H9 (cell line): ENCODE measurements around the gene TMCC1. TPM values are rescaled to one million over a fixed set of nuclear protein-coding genes. Genes with fewer than 3 reads are reported as not detected.

Experiments used
- DNase-seq: peaks from one replicate; pipeline ENCODE4 v3.0.0-alpha.2; 2017
- H2AFZ ChIP-seq: one replicate; pipeline ENCODE4 v1.6.1; 2013; ENCODE audit warnings: mild to moderate bottlenecking, low read length, control low read depth, moderate library complexity
- H2AK5ac ChIP-seq: 2 replicates; pipeline ENCODE4 v1.6.1; 2013; ENCODE audit warnings: low read length, control low read depth, mixed read lengths; ENCODE audit not compliant: insufficient read length
- H2BK120ac ChIP-seq: one replicate; pipeline ENCODE4 v1.6.1; 2013; ENCODE audit warnings: low read depth, mild to moderate bottlenecking, low read length, control low read depth, inconsistent platforms; ENCODE audit not compliant: poor library complexity, severe bottlenecking
- H2BK12ac ChIP-seq: 2 replicates; pipeline ENCODE4 v1.6.1; 2013; ENCODE audit warnings: low read length, control low read depth, mixed read lengths, low read depth; ENCODE audit not compliant: insufficient read length
- H2BK15ac ChIP-seq: 2 replicates; pipeline ENCODE4 v1.6.1; 2013; ENCODE audit warnings: low read depth, low read length, control low read depth
- H2BK20ac ChIP-seq: one replicate; pipeline ENCODE4 v1.6.1; 2013; ENCODE audit warnings: low read depth, mild to moderate bottlenecking, low read length, control low read depth, inconsistent platforms; ENCODE audit not compliant: poor library complexity, severe bottlenecking
- H2BK5ac ChIP-seq: 2 replicates; pipeline ENCODE4 v1.6.1; 2013; ENCODE audit warnings: low read length, control low read depth, mixed read lengths; ENCODE audit not compliant: insufficient read length
- H3K14ac ChIP-seq: 2 replicates; pipeline ENCODE4 v1.6.1; 2013; ENCODE audit warnings: low read length, control low read depth; ENCODE audit not compliant: insufficient read depth
- H3K18ac ChIP-seq: 2 replicates; pipeline ENCODE4 v1.6.1; 2013; ENCODE audit warnings: low read depth, mild to moderate bottlenecking, mixed read lengths, low read length, control low read depth; ENCODE audit not compliant: insufficient read length
- H3K23ac ChIP-seq: 2 replicates; pipeline ENCODE4 v1.6.1; 2013; ENCODE audit warnings: low read length, control low read depth, mixed read lengths, low read depth; ENCODE audit not compliant: insufficient read length
- H3K23me2 ChIP-seq: 2 replicates; pipeline ENCODE4 v1.6.1; 2013; ENCODE audit warnings: low read depth, mild to moderate bottlenecking, mixed read lengths, low read length, control low read depth; ENCODE audit not compliant: insufficient read length, poor library complexity, severe bottlenecking
- H3K27ac ChIP-seq: 2 replicates; pipeline ENCODE4 v1.5.1; 2013; ENCODE audit warnings: low read length, control low read depth, mixed read lengths, low read depth; ENCODE audit not compliant: insufficient read length
- H3K27me3 ChIP-seq: 2 replicates; pipeline ENCODE4 v1.6.1; 2013; ENCODE audit warnings: low read length, control low read depth, inconsistent platforms; ENCODE audit not compliant: insufficient read depth
- H3K4ac ChIP-seq: 2 replicates; pipeline ENCODE4 v1.6.1; 2013; ENCODE audit warnings: low read depth, mild to moderate bottlenecking, control low read depth, inconsistent platforms, low read length, moderate library complexity
- H3K4me1 ChIP-seq: 2 replicates; pipeline ENCODE4 v1.6.1; 2013; ENCODE audit warnings: low read length, control low read depth, inconsistent platforms; ENCODE audit not compliant: insufficient read depth
- H3K4me2 ChIP-seq: 2 replicates; pipeline ENCODE4 v1.6.1; 2013; ENCODE audit warnings: low read length, control low read depth, mixed read lengths; ENCODE audit not compliant: insufficient read length, insufficient read depth
- H3K56ac ChIP-seq: 2 replicates; pipeline ENCODE4 v1.6.1; 2013; ENCODE audit warnings: low read depth, mild to moderate bottlenecking, mixed read lengths, low read length, control low read depth; ENCODE audit not compliant: insufficient read length
- H3K79me1 ChIP-seq: 2 replicates; pipeline ENCODE4 v1.6.1; 2013; ENCODE audit warnings: low read depth, mild to moderate bottlenecking, moderate library complexity, low read length, control low read depth, inconsistent platforms; ENCODE audit not compliant: insufficient read depth, poor library complexity, severe bottlenecking
- H3K79me2 ChIP-seq: 2 replicates; pipeline ENCODE4 v1.6.1; 2013; ENCODE audit warnings: low read length, control low read depth, inconsistent platforms; ENCODE audit not compliant: insufficient read depth
- H3K9ac ChIP-seq: 2 replicates; pipeline ENCODE4 v1.6.1; 2013; ENCODE audit warnings: low read length, control low read depth, mixed read lengths; ENCODE audit not compliant: insufficient read length; ENCODE audit errors: extremely low read depth
- H3K9me3 ChIP-seq: one replicate; pipeline ENCODE4 v1.6.1; 2013; ENCODE audit warnings: low read depth, low read length, inconsistent platforms; ENCODE audit not compliant: control insufficient read depth
- H3T11ph ChIP-seq: one replicate; pipeline ENCODE4 v1.6.1; 2013; ENCODE audit warnings: mild to moderate bottlenecking, low read length, control low read depth, inconsistent platforms
- H4K20me1 ChIP-seq: one replicate; pipeline ENCODE4 v1.6.1; 2013; ENCODE audit not compliant: control insufficient read depth, insufficient read length, insufficient read depth
- H4K5ac ChIP-seq: 2 replicates; pipeline ENCODE4 v1.6.1; 2013; ENCODE audit warnings: low read depth, mild to moderate bottlenecking, mixed read lengths, low read length, control low read depth; ENCODE audit not compliant: insufficient read length
- H4K8ac ChIP-seq: replicated peaks from 2 replicates; pipeline ENCODE4 v1.6.1; 2013; ENCODE audit warnings: low read length, control low read depth, mixed read lengths, low read depth; ENCODE audit not compliant: insufficient read length
- H4K91ac ChIP-seq: 2 replicates; pipeline ENCODE4 v1.6.1; 2013; ENCODE audit warnings: low read depth, mild to moderate bottlenecking, moderate library complexity, mixed read lengths, low read length, control low read depth; ENCODE audit not compliant: insufficient read length
- H3K27ac Mint-ChIP-seq, 3 experiments: 2 replicates in 2 of 3; 3 replicates in 1 of 3; pipeline ENCODE4 v1.8.0; 2020 to 2021; ENCODE audit warnings: mixed read lengths in 3 of 3, mild to moderate bottlenecking in 1 of 3, moderate library complexity in 1 of 3
- H3K27me3 Mint-ChIP-seq: 2 replicates; pipeline ENCODE4 v1.8.0; 2021; ENCODE audit warnings: low read depth, mild to moderate bottlenecking, moderate library complexity, mixed read lengths
- H3K36me3 Mint-ChIP-seq, 3 experiments: 2 replicates in 2 of 3; 3 replicates in 1 of 3; pipeline ENCODE4 v1.8.0; 2020 to 2021; ENCODE audit warnings: low read depth in 3 of 3, mixed read lengths in 3 of 3; ENCODE audit not compliant: insufficient read depth in 1 of 3
- H3K4me1 Mint-ChIP-seq, 2 experiments: 2 replicates each; pipeline ENCODE4 v1.8.0; 2020; ENCODE audit warnings: mixed read lengths in 2 of 2
- H3K4me3 Mint-ChIP-seq, 2 experiments: 2 replicates in 1 of 2; 3 replicates in 1 of 2; pipeline ENCODE4 v1.8.0; 2020 to 2021; ENCODE audit warnings: mild to moderate bottlenecking in 2 of 2, mixed read lengths in 2 of 2, moderate library complexity in 1 of 2
- H3K9me3 Mint-ChIP-seq, 2 experiments: 2 replicates in 1 of 2; 3 replicates in 1 of 2; pipeline ENCODE4 v1.8.0; 2020; ENCODE audit warnings: mild to moderate bottlenecking in 2 of 2, mixed read lengths in 2 of 2, moderate library complexity in 1 of 2
- CTCF ChIP-seq: fragments of 200-600 bp; sonication (generic); conservative IDR thresholded peaks from 3 replicates; pipeline ENCODE4 v1.8.0; 2021; ENCODE audit warnings: antibody characterized with exemption, mild to moderate bottlenecking
- WGBS: extraction: QIAGEN DNeasy Blood & Tissue Kit; methylation state at CpG from one replicate; pipeline ENCODE4 v1.1.7; 2013; ENCODE audit warnings: missing lambda C conversion rate, low lambda C conversion rate, mixed read lengths; ENCODE audit not compliant: insufficient read length; ENCODE audit errors: extremely low coverage; 5-methylcytosine and 5-hydroxymethylcytosine counted together
- total RNA-seq: library from RNA; stranded (reverse); gene quantifications from 2 replicates; pipeline ENCODE4 v1.2.1, GENCODE V29; 2021

The TMCC1 gene
- total RNA-seq, 1 experiment from 2014 or later, result 24.4 TPM

- Histone ChIP-seq H2BK5ac (no peak overlapping the region), H3K23ac (no peak overlapping the region), H2BK12ac (no peak overlapping the region), H3K14ac (no peak overlapping the region), H3K18ac (no peak overlapping the region), H2BK15ac (no peak overlapping the region), H2AK5ac (no peak overlapping the region), H3T11ph (no peak overlapping the region), H4K20me1 (no peaks in the 10 kb centered on the region), H2BK120ac (no peak overlapping the region), H3K79me2 (no peaks in the 10 kb centered on the region), H3K79me1 (no peaks in the 10 kb centered on the region), H2AFZ (no peak overlapping the region), H4K5ac (no peak overlapping the region), H3K4ac (no peak overlapping the region), H3K4me1 (peaks cover 9% of the 10 kb centered on the region), H3K27ac (no peak overlapping the region), H3K56ac (no peak overlapping the region), H3K23me2 (no peaks in the 10 kb centered on the region), H3K9ac (no peak overlapping the region), H4K91ac (no peak overlapping the region), H4K8ac (no peak overlapping the region), H3K4me2 (no peak overlapping the region), H2BK20ac (no peak overlapping the region), H3K27me3 (no peaks in the 10 kb centered on the region), H3K9me3 (no peaks in the 10 kb centered on the region)
- no CpG with 5 or more reads among the region's 6 CpGs for WGBS
- H3K9me3 Mint-ChIP-seq, result no peaks in the 10 kb centered on the region
- TF ChIP-seq CTCF, result no peak
- peak overlapping the region in 2 of 3 experiments; percentile 34 to 43; a peak in 1 of 7 replicates for H3K27ac Mint-ChIP-seq
- DNase-seq, result no peak
- no peak overlapping the region for H3K4me3 Mint-ChIP-seq
- H3K36me3 Mint-ChIP-seq, result peaks cover 0 to 2% (median 0%) of the 10 kb centered on the region in 3 experiments; a peak in 1 of 7 replicates
- no peaks in the 10 kb centered on the region for H3K27me3 Mint-ChIP-seq
- H3K4me1 Mint-ChIP-seq, result peaks cover 41 to 51% of the 10 kb centered on the region in 2 experiments
Observed at GRCh38 chr3:129723558-129724324, 169.8 kb downstream of the TMCC1 start.
